Testis (tissue), 2 donors: ENCODE measurements around the gene DST.

ENCODE experiments used
- POLR2A ChIP-seq: fragments of 450-650 bp; IDR thresholded peaks from one replicate; pipeline ENCODE4 v1.6.1; 2017; ENCODE audit warnings: antibody characterized with exemption, mild to moderate bottlenecking, moderate library complexity
- TF ChIP-seq, protein P1 (sequence below), 3 experiments: fragments of 450-650 bp in 2 of 3; fragments of 200-600 bp in 1 of 3; sonication (generic) in 1 of 3; IDR thresholded peaks; one replicate each; pipeline ENCODE4 v1.5.1; 2016 to 2019; ENCODE audit warnings: antibody characterized with exemption in 3 of 3, mild to moderate bottlenecking in 2 of 3, moderate library complexity in 1 of 3

DNA sequence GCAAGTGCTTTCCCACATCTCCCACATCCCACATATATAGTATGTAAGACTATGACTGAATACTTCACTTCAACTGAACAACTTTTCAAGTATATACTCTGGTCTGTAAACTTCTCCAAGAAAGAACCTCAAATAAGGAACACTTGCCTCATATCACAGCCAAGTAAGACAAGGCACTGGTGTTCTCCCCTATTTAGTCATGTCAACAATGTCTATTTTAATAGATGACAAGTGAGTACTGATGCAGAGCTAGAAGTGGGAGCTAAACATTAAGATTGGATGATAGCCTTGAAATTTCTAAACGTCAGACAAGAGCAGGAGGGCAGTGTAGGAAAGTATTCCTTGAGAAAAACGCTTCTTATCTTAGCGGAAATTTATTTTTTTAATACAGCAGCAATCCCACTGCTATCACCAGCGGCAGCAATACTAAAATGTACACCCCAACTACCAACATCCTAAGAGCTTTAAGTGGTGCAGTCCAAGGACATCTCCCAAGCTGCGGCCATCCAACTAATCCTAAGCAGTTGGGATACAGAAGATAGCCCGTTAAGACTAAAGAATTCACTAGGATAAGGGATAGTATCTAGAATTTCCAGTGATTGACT, 29.3 kb downstream of the DST start:
- no peak for TF ChIP-seq POLR2A
- TF ChIP-seq, protein P1, sequence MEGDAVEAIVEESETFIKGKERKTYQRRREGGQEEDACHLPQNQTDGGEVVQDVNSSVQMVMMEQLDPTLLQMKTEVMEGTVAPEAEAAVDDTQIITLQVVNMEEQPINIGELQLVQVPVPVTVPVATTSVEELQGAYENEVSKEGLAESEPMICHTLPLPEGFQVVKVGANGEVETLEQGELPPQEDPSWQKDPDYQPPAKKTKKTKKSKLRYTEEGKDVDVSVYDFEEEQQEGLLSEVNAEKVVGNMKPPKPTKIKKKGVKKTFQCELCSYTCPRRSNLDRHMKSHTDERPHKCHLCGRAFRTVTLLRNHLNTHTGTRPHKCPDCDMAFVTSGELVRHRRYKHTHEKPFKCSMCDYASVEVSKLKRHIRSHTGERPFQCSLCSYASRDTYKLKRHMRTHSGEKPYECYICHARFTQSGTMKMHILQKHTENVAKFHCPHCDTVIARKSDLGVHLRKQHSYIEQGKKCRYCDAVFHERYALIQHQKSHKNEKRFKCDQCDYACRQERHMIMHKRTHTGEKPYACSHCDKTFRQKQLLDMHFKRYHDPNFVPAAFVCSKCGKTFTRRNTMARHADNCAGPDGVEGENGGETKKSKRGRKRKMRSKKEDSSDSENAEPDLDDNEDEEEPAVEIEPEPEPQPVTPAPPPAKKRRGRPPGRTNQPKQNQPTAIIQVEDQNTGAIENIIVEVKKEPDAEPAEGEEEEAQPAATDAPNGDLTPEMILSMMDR (IDR thresholded peaks at IDR 0.05): no peak
